MCF 10A (cell line): ENCODE results near the gene FAIM2. TPM values are rescaled to one million over a fixed set of nuclear protein-coding genes. Genes with fewer than 3 reads are reported as not detected.
A peak's percentile ranks its signal among the peaks of the same experiment; 100 is the strongest.

Experiments
- BruUV-seq: library from RNA; stranded (reverse); fragments of 400-500 nt; replicated peaks from 2 replicates; lab custom pipeline; 2021; lab: Mats Ljungman, UMichigan
- CTCF ChIA-PET: fragments of 300-600 bp; sonication (Branson Sonifier 250); formaldehyde crosslinking; extraction: SDS; loops from one replicate; lab custom pipeline; 2021; ENCODE audit warnings: antibody characterized with exemption, inconsistent platforms; lab: Yijun Ruan, JAX
- POLR2A ChIA-PET: fragments of 300-600, 350-650 bp; sonication (Branson Sonifier 250); formaldehyde crosslinking; extraction: SDS; loops from one replicate; lab custom pipeline; 2020; ENCODE audit warnings: antibody characterized with exemption, inconsistent platforms; lab: Yijun Ruan, JAX
- DNase-seq: peaks from one replicate; pipeline ENCODE4 v3.0.0-alpha.2; 2018; ENCODE audit not compliant: unreplicated experiment
- H3K27ac Mint-ChIP-seq: one replicate; pipeline ENCODE4 v1.8.0; 2022; ENCODE audit warnings: mild to moderate bottlenecking, low read depth, mixed read lengths; ENCODE audit not compliant: unreplicated experiment
- H3K27me3 Mint-ChIP-seq: one replicate; pipeline ENCODE4 v1.8.0; 2022; ENCODE audit warnings: mixed read lengths; ENCODE audit not compliant: insufficient read depth, unreplicated experiment
- H3K36me3 Mint-ChIP-seq: one replicate; pipeline ENCODE4 v1.8.0; 2022; ENCODE audit warnings: mild to moderate bottlenecking, moderate library complexity, mixed read lengths; ENCODE audit not compliant: insufficient read depth, unreplicated experiment
- H3K4me1 Mint-ChIP-seq: one replicate; pipeline ENCODE4 v1.8.0; 2022; ENCODE audit warnings: mixed read lengths; ENCODE audit not compliant: insufficient read depth, unreplicated experiment
- H3K4me3 Mint-ChIP-seq: one replicate; pipeline ENCODE4 v1.8.0; 2022; ENCODE audit warnings: mild to moderate bottlenecking, moderate library complexity, mixed read lengths; ENCODE audit not compliant: unreplicated experiment
- H3K9me3 Mint-ChIP-seq: one replicate; pipeline ENCODE4 v1.8.0; 2022; ENCODE audit warnings: mixed read lengths; ENCODE audit not compliant: unreplicated experiment
- intact Hi-C: fragments of 100-400 bp; cut with micrococcal nuclease; formaldehyde crosslinking; loops from 2 replicates; pipeline ENCODE4 v1.14.1; 2022
- total RNA-seq: library from RNA; stranded (reverse); gene quantifications from 2 replicates; pipeline ENCODE4 v1.2.3, GENCODE V29; 2022
- TF ChIP-seq, protein P1 (sequence below): fragments of 200-600 bp; IDR thresholded peaks from one replicate; pipeline ENCODE4 v1.8.0; 2022; ENCODE audit warnings: antibody characterized with exemption, mild to moderate bottlenecking; ENCODE audit not compliant: unreplicated experiment

The FAIM2 gene
- total RNA-seq, 1 experiment from 2014 or later, result not detected

DNA sequence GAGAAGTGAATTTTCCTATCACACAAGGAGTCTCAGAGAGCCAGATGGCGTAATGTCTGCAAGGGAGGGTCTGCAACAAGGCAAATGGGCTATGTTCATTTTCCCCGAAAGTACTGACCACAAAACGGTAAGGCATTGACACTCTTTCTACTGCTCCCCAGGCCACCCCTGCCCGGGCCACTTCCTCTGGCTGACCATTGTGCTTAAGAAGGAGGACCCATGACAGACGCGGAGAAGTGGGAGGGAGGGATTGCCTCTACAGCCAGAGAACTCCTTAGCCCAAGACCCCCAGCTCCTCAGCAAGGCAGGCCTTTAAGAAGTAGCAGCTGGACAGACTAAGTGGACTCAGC lies 76.7 kb downstream of the FAIM2 start:
- Mint-ChIP-seq H3K27ac (no peak overlapping the region), H3K27me3 (no peaks in the 10 kb centered on the region), H3K9me3 (no peaks in the 10 kb centered on the region), H3K4me1 (peaks cover 21% of the 10 kb centered on the region), H3K36me3 (no peaks in the 10 kb centered on the region), H3K4me3 (peak overlapping the region; percentile 81)
- DNase-seq, result no peak
- intact Hi-C loops, result no loop called here
- TF ChIP-seq, protein P1, sequence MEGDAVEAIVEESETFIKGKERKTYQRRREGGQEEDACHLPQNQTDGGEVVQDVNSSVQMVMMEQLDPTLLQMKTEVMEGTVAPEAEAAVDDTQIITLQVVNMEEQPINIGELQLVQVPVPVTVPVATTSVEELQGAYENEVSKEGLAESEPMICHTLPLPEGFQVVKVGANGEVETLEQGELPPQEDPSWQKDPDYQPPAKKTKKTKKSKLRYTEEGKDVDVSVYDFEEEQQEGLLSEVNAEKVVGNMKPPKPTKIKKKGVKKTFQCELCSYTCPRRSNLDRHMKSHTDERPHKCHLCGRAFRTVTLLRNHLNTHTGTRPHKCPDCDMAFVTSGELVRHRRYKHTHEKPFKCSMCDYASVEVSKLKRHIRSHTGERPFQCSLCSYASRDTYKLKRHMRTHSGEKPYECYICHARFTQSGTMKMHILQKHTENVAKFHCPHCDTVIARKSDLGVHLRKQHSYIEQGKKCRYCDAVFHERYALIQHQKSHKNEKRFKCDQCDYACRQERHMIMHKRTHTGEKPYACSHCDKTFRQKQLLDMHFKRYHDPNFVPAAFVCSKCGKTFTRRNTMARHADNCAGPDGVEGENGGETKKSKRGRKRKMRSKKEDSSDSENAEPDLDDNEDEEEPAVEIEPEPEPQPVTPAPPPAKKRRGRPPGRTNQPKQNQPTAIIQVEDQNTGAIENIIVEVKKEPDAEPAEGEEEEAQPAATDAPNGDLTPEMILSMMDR, result no peak
- POLR2A ChIA-PET, result interaction anchor here (0.7 to 4.8 kb wide), 6 partner anchors 12 to 1213 kb away, joined by 3 to 67 read pairs (median 6); partner anchors contain the start of genes BCDIN3D and TMBIM6
- BruUV-seq, result no TSS peak
- CTCF ChIA-PET, result interaction anchor here (0.6 to 1.9 kb wide), 4 partner anchors 40 to 65 kb away, joined by 3 to 7 read pairs (median 4); no protein-coding TSS in a partner anchor

DNA sequence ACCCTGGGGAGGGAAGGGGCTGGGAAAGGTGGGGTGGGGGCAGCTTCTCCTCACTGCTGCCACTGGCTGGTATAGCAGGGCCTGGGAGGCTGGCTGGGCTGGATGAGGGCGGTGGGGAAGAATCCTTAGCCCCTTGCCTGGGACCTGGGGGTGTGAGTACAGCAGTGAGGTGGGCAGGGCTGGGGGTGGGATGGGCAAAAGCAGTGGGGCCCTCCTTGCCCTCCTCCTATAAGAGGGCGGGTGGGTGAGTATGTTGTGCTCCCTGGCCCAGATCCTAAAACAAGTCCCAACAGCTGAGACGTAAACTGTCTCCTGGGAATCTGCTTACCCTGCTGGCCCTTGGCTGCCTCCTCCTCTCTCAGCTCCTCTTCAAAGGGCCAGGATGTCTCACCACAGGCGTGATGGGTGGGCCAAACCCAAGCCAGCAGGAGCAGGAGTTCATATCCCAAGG lies 77.7 kb downstream of the FAIM2 start:
- Mint-ChIP-seq H3K27ac (no peak overlapping the region), H3K4me1 (peaks cover 21% of the 10 kb centered on the region), H3K4me3 (peak overlapping the region; percentile 81), H3K36me3 (no peaks in the 10 kb centered on the region), H3K9me3 (no peaks in the 10 kb centered on the region), H3K27me3 (no peaks in the 10 kb centered on the region)
- DNase-seq, result no peak
- TF ChIP-seq, protein P1, result no peak
- no TSS peak for BruUV-seq
- ChIA-PET CTCF (interaction anchor here (1.2 kb wide), 1 partner anchor 41 kb away, joined by 3 read pairs; no protein-coding TSS in a partner anchor), POLR2A (interaction anchor here (0.7 to 4.8 kb wide), 5 partner anchors 15 to 696 kb away, joined by 3 to 67 read pairs (median 4); partner anchors contain the start of genes BCDIN3D and TMBIM6)
- intact Hi-C loops, result no loop called here

DNA sequence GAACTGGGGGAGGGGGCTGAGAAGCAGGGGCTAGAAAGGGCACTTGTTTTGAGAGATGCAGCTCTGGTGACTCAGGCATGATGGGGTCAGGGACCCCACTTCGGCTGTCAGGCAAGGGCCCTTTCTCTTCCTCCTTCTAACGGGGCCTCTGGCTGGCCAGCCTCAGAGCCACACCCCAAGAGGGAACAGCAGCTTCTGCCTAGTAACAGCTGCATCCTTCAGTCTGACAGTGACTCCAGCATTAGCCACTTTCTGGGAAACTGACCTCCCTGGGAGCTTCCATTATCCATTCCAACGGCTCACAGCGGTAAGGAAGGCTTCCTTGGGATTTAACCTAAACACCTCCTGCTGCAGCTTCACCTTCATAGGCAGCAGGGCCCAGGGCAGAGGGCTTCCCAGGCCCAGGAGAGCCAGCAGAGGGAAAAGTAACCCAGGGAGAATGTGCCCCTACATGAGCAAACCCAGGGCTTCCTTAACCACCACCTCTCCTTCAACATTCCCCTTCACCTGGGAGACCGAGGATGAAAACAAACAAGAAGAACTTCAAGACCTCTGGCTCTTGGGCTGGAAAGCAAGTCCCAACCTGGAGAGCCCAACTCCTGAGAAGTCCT lies 78.2 kb downstream of the FAIM2 start:
- intact Hi-C loops, result no loop called here
- Mint-ChIP-seq H3K4me3 (no peak overlapping the region), H3K4me1 (peaks cover 21% of the 10 kb centered on the region), H3K9me3 (no peaks in the 10 kb centered on the region), H3K36me3 (no peaks in the 10 kb centered on the region), H3K27ac (no peak overlapping the region), H3K27me3 (no peaks in the 10 kb centered on the region)
- CTCF ChIA-PET, result interaction anchor here (0.8 kb wide), 1 partner anchor 213 kb away, joined by 5 read pairs; no protein-coding TSS in a partner anchor
- TF ChIP-seq, protein P1, result no peak
- BruUV-seq, result no TSS peak
- no peak for DNase-seq
- POLR2A ChIA-PET, result interaction anchor here (0.7 to 1.0 kb wide), 2 partner anchors 84 to 695 kb away, joined by 3 to 5 read pairs; partner anchors contain the start of gene TMBIM6

DNA sequence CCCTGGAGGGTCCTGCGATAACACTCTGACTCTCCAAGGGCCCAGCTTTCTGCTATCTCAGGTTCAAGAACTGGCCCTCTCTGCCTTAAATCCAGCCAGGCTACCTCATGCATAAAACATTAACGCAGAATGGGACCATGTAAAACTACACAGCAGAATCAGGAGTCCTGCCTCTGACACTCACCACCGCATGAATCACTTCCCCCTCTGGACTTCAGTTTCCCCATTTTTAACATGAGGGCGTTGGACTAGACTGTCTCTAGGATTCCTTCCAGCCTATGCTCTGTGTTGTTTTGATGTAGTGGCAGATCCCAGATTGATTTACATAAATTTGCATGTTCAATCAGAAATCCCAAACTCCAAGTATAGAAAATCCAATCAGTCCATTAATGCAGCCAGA lies 78.8 kb downstream of the FAIM2 start:
- Mint-ChIP-seq H3K36me3 (no peaks in the 10 kb centered on the region), H3K27me3 (no peaks in the 10 kb centered on the region), H3K4me1 (peaks cover 22% of the 10 kb centered on the region), H3K27ac (no peak overlapping the region), H3K4me3 (no peak overlapping the region), H3K9me3 (no peaks in the 10 kb centered on the region)
- intact Hi-C loops, result no loop called here
- no peak for DNase-seq
- no TSS peak for BruUV-seq
- TF ChIP-seq, protein P1, result no peak
- CTCF ChIA-PET, result interaction anchor here (0.8 kb wide), 1 partner anchor 213 kb away, joined by 5 read pairs; no protein-coding TSS in a partner anchor
- POLR2A ChIA-PET, result no interaction called here
